ENCODE data around the gene CALHM4.
"Not testable (repeated sequence)": the region's sequence is repeated elsewhere in the genome, so short reads cannot be mapped to it uniquely, and the experiment has no call there.

CALHM4 gene

DNA sequence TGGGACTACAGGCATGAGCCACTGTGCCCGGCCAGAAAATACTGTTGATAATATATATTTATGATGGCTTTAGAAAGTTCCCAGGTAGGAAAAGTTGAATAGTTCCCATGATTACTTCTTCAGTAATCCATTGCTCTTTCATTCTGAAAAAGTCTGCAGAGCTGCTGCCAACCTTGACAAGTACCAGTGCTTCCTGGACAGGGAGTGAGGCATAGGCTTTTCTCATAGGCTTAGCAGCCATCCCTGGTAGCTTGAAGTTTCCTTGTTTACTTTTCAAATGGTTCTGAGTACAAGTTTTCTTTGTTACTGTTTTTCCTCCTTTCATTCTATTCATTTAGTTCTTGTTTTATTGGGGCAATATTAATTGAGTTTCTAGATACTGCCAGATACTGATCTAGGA, 25.6 kb downstream of the CALHM4 start:
- DNase-seq: no peak

- DNase-seq: no peak
Observed at GRCh38 chr6:116580198-116580597, 26.6 kb downstream of the CALHM4 start.

GRCh38 chr6:116586276-116586675, 32.7 kb downstream of the CALHM4 start:
- no peak for DNase-seq

DNA sequence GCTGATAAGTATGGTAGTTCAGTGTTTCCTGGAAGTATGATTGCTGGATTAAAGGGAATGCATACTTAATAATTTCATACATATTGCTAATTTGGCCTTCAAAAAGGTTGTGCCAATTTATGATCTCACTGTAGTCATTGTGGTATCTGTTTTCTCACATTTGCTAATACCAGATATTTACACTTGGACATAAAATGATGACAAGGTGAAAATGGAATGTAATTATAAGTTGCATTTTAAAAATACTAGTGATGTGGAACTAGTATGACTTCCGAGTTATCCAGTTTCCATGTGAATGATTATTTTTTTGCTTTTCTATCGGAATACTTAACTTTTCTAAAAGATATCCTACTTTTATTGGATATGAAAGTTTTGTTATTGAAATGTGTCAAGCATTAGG, 33.2 kb downstream of the CALHM4 start:
- DNase-seq: no peak

DNA sequence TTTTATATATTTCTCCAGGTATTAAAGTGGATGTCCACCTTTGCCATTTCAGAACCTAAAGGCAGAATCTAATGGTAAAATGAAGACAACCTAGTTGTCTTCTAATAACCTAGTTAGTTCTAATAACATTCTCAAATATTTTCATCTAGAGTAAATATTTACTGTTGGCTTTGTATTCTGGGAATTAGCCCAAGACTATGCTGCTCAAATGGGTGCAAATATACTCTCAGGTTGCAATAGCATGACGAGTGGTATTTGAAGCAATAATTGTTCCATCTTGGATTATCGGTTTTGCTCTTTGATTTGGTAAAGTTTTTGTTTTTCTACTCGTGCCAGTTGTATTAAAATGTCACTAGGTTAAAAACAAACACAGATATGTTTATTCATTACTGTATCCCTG, 41.7 kb downstream of the CALHM4 start:
- DNase-seq: no peak

- DNase-seq: no peak
Observed at GRCh38 chr6:116596815-116597214, 43.3 kb downstream of the CALHM4 start.

DNA sequence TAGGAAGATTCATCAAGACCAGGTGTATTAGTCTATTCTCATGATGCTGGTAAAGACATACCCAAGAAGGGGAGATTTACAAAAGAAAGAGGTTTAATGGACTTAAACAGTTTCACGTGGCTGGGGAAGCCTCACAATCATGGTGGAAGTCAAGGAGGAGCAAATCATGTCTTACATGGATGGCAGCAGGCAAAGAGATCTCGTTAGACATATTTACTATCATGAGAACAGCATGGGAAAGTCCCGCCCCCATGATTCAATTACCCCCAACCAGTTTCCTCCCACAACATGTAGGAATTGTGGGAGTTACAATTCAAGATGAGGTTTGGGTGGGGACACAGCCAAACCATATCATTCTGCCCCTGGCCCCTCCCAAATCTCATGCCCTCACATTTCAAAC, 50.4 kb downstream of the CALHM4 start:
- not testable (repeated sequence) for DNase-seq

- DNase-seq: not testable (repeated sequence)
Observed at GRCh38 chr6:116604868-116605267, 51.3 kb downstream of the CALHM4 start.

DNA sequence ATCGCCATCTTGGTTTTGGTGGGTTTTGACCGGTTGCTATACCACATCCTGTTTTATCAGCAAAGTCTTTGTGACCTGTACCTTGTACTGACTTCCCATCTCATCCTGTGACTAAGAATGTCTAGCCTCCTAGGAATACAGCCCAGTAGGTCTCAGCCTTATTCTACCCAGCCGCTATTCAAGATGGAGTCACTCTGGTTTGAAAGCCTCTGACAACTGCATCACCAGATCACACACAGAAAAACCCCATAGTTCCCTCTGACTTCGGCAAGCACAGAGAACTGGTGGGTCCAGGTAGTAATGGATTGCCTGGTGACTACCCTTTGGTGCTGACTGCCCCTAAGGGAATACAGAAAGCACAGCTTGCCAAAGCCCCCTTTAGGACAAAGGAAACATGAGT, 52.4 kb downstream of the CALHM4 start:
- DNase-seq: no peak
